Thyroid gland (tissue), 4 donors: ENCODE data around the gene SEC14L1. TPM values are rescaled to one million over a fixed set of nuclear protein-coding genes. Genes with fewer than 3 reads are reported as not detected.

ENCODE experiments used
- DNase-seq, 2 donors: peaks; one replicate each; pipeline ENCODE4 v3.0.0-alpha.2; 2019
- H3K27ac ChIP-seq, 3 donors: fragments of 200-600 bp; sonication (generic); 1 replicate in 2 of 3; 2 replicates in 1 of 3; pipeline ENCODE4 v1.5.1; 2016 to 2019; ENCODE audit warnings: mild to moderate bottlenecking in 1 of 3, moderate library complexity in 1 of 3
- H3K27me3 ChIP-seq: fragments of 200-600 bp; sonication (generic); one replicate; pipeline ENCODE4 v1.5.1; 2019
- H3K36me3 ChIP-seq, 2 donors: fragments of 200-600 bp; sonication (generic); one replicate each; pipeline ENCODE4 v1.5.1; 2016 to 2019
- H3K4me1 ChIP-seq, 2 donors: fragments of 200-600 bp; sonication (generic); one replicate each; pipeline ENCODE4 v1.5.1; 2017 to 2019
- H3K4me3 ChIP-seq, 3 donors: fragments of 200-600 bp; sonication (generic); replicated peaks in 1 of 3; 1 replicate in 2 of 3; 2 replicates in 1 of 3; pipeline ENCODE4 v1.5.1; 2016; ENCODE audit warnings: mild to moderate bottlenecking in 1 of 3
- H3K9me3 ChIP-seq: fragments of 200-600 bp; sonication (generic); one replicate; pipeline ENCODE4 v1.5.1; 2017
- CTCF ChIP-seq, 6 experiments: fragments of 200-600 bp in 3 of 6; fragments of 450-650 bp in 3 of 6; sonication (generic) in 3 of 6; IDR thresholded peaks; one replicate each; pipeline ENCODE4 v1.5.1; 2016 to 2019; ENCODE audit warnings: antibody characterized with exemption in 6 of 6, mild to moderate bottlenecking in 2 of 6, inconsistent platforms in 1 of 6, moderate library complexity in 1 of 6
- POLR2A ChIP-seq, 2 donors: fragments of 450-650 bp; IDR thresholded peaks; one replicate each; pipeline ENCODE4 v1.6.1; 2017; ENCODE audit warnings: antibody characterized with exemption in 2 of 2, mild to moderate bottlenecking in 2 of 2, moderate library complexity in 1 of 2
- WGBS, 2 donors: methylation state at CpG; one replicate each; pipeline ENCODE4 v1.1.5; 2017; 5-methylcytosine and 5-hydroxymethylcytosine counted together
- intact Hi-C: fragments of 100-400 bp; cut with DNase I; formaldehyde crosslinking; loops from one replicate; pipeline ENCODE4 v1.15.1; 2023
- total RNA-seq, 4 donors: library from RNA; depleted of rRNA; stranded (reverse); fragments of >200 nt; gene quantifications; one replicate each; pipeline ENCODE4 v1.2.3, GENCODE V29; 2016

Gene SEC14L1
- total RNA-seq, 4 donors from 2014 or later = 57.6 to 287 (median 102) TPM

- intact Hi-C loops = no loop called here
- no peaks in the 10 kb centered on the region for H3K9me3 ChIP-seq
Measured at GRCh38 chr17:77256710-77257109, 115.9 kb downstream of the SEC14L1 start.

GRCh38 chr17:77257169-77257568 lies 116.4 kb downstream of the SEC14L1 start:
- Histone ChIP-seq H3K9me3 (no peaks in the 10 kb centered on the region), H3K36me3 (no peaks in the 10 kb centered on the region), H3K27me3 (no peaks in the 10 kb centered on the region), H3K4me1 (peaks cover 0 to 15% of the 10 kb centered on the region in 2 donors), H3K27ac (no peak overlapping the region), H3K4me3 (no peak overlapping the region)
- intact Hi-C loops = no loop called here
- TF ChIP-seq CTCF (IDR thresholded peaks at IDR 0.05) = no peak
- no peak for TF ChIP-seq POLR2A (IDR thresholded peaks at IDR 0.05)
- 98 to 100% methylated on average over 1 of the region's 1 CpG for WGBS, 2 donors
- DNase-seq = no peak

More at GRCh38 chr17:77256710-77257109, 115.9 kb downstream of the SEC14L1 start:
- peaks cover 0 to 15% of the 10 kb centered on the region in 2 donors for H3K4me1 ChIP-seq
- no peaks in the 10 kb centered on the region for H3K36me3 ChIP-seq
- H3K4me3 ChIP-seq = no peak overlapping the region
- H3K27ac ChIP-seq = no peak overlapping the region
- TF ChIP-seq POLR2A (IDR thresholded peaks at IDR 0.05) (no peak), CTCF (IDR thresholded peaks at IDR 0.05) (no peak)
- no peaks in the 10 kb centered on the region for H3K27me3 ChIP-seq
- no peak for DNase-seq
- WGBS, 2 donors = 86 to 95% methylated on average over 2 of the region's 2 CpGs

- DNase-seq = no peak
- no peaks in the 10 kb centered on the region for H3K27me3 ChIP-seq
- no peak overlapping the region for H3K4me3 ChIP-seq
- peaks cover 0 to 15% of the 10 kb centered on the region in 2 donors for H3K4me1 ChIP-seq
- H3K36me3 ChIP-seq = no peaks in the 10 kb centered on the region
- H3K27ac ChIP-seq = no peak overlapping the region
- 79 to 89% methylated on average over 22 to 25 of the region's 27 CpGs for WGBS, 2 donors
- H3K9me3 ChIP-seq = no peaks in the 10 kb centered on the region
- TF ChIP-seq CTCF (IDR thresholded peaks at IDR 0.05) (no peak), POLR2A (IDR thresholded peaks at IDR 0.05) (no peak)
- intact Hi-C loops = no loop called here
Measured at GRCh38 chr17:77257596-77258458, 117.1 kb downstream of the SEC14L1 start.

- H3K4me1 ChIP-seq = peaks cover 0 to 15% of the 10 kb centered on the region in 2 donors
- H3K36me3 ChIP-seq = no peaks in the 10 kb centered on the region
- no peaks in the 10 kb centered on the region for H3K9me3 ChIP-seq
- H3K4me3 ChIP-seq = no peak overlapping the region
- TF ChIP-seq POLR2A (IDR thresholded peaks at IDR 0.05) = no peak
- no peak for TF ChIP-seq CTCF (IDR thresholded peaks at IDR 0.05)
- no peak overlapping the region for H3K27ac ChIP-seq
- H3K27me3 ChIP-seq = no peaks in the 10 kb centered on the region
- DNase-seq = no peak
- WGBS, 2 donors = 87 to 89% methylated on average over 12 of the region's 12 CpGs
- intact Hi-C loops = no loop called here
Measured at GRCh38 chr17:77258638-77259037, 117.9 kb downstream of the SEC14L1 start.

- 48 to 60% methylated on average over 18 to 22 of the region's 22 CpGs for WGBS, 2 donors
Measured at GRCh38 chr17:77264617-77265230, 124.0 kb downstream of the SEC14L1 start.

More at GRCh38 chr17:77264617-77265230, 124.0 kb downstream of the SEC14L1 start:
- Histone ChIP-seq H3K27ac (no peak overlapping the region), H3K36me3 (no peaks in the 10 kb centered on the region), H3K4me1 (no peaks in the 10 kb centered on the region), H3K27me3 (no peaks in the 10 kb centered on the region), H3K9me3 (no peaks in the 10 kb centered on the region), H3K4me3 (no peak overlapping the region)
- intact Hi-C loops = no loop called here
- no peak for TF ChIP-seq CTCF (IDR thresholded peaks at IDR 0.05)
- no peak for TF ChIP-seq POLR2A (IDR thresholded peaks at IDR 0.05)
- no peak for DNase-seq
